Mucosa of gallbladder (tissue), 1 donor: Measurements from ENCODE around the gene NKIRAS2. TPM values are rescaled to one million over a fixed set of nuclear protein-coding genes. Genes with fewer than 3 reads are reported as not detected.
"Not testable (repeated sequence)": the region's sequence is repeated elsewhere in the genome, so short reads cannot be mapped to it uniquely, and the experiment has no call there.

Source experiments
- DNase-seq: peaks from one replicate; pipeline ENCODE4 v3.0.0-alpha.2; 2020; ENCODE audit warnings: low spot score
- total RNA-seq: library from RNA; stranded (reverse); gene quantifications from one replicate; pipeline ENCODE4 v1.2.1, GENCODE V29; 2021
- donor health status: DM: no; HTN: no; CAD: no.

Gene NKIRAS2
- total RNA-seq, 1 donor from 2014 or later = 31.1 TPM

DNA sequence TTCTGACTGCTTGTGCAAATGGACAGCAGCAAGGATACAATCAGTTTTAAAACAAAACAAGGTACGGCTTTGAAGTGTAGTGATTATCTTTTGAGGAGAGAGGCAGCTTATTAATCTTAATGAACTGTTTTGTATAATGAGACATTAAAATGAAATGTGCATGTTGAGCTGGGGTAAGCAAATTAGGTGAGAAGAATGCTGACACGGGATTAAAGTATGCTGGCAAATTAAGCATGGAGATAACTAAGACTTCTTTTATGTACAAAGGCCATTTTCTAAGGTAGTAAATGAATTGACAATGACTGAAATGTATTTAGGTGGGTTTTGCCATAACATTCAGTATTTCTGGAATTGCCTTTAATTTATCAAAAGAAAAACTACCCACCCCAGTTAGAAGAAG, 21.4 kb upstream of the NKIRAS2 start:
- DNase-seq = no peak

DNA sequence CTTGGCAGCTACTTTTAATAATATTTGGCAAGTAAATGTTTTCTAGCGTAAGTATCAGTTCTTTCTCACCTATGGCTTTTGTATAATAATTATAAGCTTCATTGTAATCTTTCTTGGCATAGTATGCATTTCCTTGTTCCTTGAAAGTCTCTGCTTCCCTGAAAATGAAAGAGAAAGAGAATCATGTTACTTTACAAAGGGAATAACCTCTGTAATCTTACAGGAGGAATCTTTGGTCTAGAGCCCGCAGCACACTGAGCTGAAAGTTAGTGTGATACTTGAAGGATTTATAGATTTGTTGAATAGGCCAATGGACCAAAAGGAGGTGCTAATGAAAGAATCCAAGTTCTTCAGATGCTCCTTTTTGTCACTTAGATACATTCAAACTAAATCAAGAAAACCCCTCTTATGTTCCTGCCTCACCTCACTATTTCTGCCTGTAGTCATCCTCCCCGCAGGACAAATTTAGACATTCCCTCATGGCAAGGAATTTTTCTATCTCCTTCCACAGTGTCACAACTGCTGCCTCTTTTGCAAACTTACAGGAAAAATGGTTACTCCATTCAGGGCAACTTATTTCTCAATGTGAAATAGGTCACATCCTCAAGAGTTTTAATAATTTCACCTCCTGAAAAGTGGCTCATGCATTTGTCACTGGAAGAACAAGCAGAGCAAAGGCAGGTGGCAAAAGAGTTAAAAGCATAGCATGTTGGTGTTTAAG, 19.3 kb upstream of the NKIRAS2 start:
- DNase-seq = no peak

DNA sequence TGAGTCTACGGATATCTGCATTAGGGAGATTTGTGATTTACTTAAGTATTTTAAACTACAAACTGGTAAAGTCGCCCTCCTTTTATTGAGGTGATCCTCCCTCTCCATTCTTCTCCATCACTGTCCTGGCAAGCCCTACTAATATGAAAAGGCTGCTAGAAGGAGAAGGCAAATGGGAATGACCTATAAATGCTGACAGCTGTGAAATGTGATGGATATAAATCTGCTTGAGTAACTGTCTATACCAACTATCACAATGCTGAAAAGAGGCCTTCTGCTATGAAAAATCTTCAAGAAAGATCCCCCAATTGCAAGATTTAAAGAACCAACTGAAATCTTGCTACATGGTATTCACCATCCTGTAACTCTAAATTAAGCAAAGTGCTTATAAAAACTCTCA, 18.2 kb upstream of the NKIRAS2 start:
- DNase-seq = no peak

DNA sequence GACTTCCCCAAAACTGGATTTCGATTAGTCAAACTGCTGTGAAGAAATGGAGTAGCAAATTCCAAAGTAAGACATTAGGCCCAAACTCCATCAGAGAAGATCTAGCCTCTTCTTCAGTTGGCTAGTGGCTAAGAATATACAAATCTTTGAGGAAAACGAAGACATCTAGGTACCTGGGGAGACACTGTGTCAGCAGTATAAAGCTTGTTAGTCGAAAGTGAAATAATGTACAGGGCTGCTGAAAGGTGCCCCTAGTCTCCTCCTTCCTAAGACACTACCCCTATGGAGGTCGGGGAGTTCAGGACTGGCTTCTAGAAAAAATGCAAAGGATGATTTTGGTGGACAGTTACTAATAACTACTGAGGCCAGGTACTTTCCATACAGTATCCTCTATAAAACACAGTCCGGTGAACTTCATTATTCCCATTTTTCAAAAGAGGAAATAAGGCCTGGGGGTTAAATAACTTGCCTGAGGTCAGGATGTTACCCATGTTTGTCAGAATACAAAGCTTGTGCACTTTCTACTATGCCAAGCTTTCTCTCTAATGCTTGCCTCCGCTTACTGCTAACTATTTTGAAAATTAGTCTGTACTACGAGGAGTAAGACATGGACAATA, 17.6 kb upstream of the NKIRAS2 start:
- DNase-seq = no peak

DNA sequence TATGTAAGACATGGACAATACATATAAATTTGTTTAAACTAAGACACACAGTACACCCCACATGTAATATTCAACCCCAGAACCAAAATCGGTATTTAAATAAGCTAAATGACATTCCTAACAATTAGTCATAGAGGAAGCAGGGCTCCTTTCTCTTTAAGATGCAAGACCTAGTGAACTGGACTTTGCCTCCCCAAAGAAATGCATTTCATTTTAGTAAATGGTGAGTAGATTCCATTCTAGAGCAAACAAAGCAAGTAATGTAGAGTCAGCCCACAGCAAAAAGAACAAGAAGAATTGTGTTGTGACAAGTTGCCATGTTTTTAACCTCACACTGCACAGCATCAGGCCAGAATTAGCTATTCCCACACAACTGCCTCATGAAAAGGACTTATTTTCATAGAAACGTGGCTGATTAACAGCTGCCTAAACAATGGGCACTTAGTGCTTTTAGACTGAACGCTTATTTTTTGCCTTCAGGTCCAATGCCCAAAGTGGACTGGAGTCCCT, 17.0 kb upstream of the NKIRAS2 start:
- DNase-seq = no peak

- no peak for DNase-seq
Observed at GRCh38 chr17:42005166-42005565, 14.7 kb upstream of the NKIRAS2 start.

DNA sequence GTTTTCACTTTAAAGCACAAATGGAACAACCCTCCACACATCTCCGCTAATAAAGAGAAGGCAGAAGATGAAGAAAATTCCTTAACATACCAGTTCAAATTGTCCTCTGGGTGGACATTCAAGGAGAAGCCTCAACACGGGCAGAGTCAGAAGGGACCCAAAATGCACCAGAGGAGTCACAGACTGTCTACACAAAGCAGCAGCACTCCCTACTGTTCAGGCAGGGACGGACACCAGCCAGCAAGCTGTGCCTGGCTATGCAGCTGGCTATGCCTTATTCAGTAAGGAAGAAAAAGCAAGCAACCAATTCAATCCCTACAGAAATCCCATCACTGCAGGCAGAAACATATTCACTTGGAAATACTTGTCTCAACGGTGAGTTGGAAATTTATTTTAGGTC, 10.7 kb upstream of the NKIRAS2 start:
- no peak for DNase-seq

DNA sequence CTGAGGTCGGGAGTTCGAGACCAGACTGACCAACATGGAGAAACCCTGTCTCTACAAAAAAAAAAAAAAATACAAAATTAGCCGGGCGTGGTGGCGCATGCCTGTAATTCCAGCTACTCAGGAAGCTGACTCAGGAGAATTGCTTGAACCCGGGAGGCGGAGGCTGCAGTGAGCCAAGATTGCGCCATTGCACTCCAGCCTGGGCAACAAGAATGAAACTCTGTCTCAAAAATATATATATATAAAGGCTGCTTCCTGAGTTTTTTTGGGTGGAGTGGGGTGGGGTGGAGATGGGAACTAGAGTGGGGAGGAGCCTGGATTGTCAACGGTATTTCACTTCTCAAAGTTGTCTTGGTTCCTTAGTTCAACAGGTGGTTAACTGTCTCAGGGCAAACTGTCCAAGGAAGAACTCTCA, 9.6 kb upstream of the NKIRAS2 start:
- not testable (repeated sequence) for DNase-seq

- DNase-seq = no peak
Observed at GRCh38 chr17:42010898-42011516, 8.9 kb upstream of the NKIRAS2 start.

GRCh38 chr17:42012363-42012762, 7.5 kb upstream of the NKIRAS2 start:
- DNase-seq = not testable (repeated sequence)

- DNase-seq = not testable (repeated sequence)
Observed at GRCh38 chr17:42013740-42014139, 6.2 kb upstream of the NKIRAS2 start.

- DNase-seq = no peak
Observed at GRCh38 chr17:42016411-42016831, 3.5 kb upstream of the NKIRAS2 start.

DNA sequence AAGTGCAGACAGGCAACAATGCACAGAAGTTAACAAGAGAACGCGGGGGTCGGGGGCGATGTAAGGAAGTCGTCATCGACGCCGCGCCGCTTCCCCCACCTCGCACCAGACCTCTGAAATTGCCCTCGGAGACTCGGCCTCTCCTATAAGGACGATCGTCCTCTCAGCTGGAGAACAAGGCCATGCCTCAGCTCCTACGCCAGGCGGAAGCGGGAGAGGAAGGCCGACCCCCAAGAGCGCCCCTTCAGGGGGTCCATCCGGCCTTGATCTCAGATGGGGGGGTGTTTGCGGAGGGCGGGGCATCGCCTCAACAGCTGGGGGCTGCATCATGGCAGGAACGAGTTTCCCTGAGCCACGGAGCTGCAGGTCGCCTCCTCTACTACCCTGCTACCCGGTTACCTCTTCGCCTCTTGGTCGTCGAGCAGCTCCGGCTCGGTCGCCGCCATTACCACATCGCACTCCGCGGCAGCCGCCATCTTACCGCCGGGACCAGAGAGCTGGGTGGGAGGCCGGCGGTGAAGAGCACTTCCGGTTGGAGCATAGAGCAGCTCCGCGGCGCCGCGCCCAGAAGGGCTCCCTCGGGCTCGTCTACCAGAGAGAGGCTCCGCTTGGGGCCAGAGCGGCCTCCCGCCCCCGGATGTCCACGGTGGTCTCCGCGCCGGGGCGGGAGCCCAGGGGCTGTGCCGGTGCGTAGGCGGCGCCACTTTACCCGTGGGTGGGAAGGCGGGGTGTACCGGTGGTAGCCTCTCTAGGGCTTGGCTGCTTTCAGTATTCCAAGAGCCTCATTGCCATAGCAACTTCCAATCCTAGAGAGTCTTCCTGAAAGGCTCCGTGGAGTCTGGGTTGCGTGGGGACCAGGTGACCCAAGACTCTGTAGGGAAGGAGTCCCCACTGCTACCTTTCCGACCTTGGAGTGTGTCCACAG, 2.7 kb upstream of the NKIRAS2 start, which contains the start of gene DNAJC7:
DNAJC7 (minus strand) TSS at position 499 of the 925 bp plus-strand sequence; CDS start at position 476, 23 bp downstream.
- DNase-seq = peak; percentile 93

GRCh38 chr17:42017866-42018200, 2.1 kb upstream of the NKIRAS2 start:
- DNase-seq = no peak

GRCh38 chr17:42018339-42018738, 1.6 kb upstream of the NKIRAS2 start:
- DNase-seq = no peak

GRCh38 chr17:42018988-42019387, 902 bp upstream of the NKIRAS2 start:
- no peak for DNase-seq

DNA sequence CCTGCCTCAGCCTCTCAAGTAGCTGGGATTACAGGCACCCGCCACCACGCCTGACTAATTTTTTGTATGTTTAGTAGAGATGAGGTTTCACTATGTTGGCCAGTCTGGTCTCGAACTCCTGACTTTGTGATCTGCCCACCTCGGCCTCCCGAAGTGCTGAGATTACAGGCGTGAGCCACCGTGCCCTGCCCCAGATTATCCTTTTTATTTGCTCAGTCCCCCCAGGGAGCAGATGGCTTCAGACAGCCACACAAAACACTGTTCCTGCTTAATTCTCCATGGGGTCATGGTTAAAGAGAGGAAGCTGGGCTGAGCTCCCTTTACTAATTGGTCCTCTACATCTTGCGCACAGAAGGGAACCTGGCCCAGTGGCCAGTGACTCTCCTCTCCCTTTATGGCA, 955 bp downstream of the NKIRAS2 start:
- not testable (repeated sequence) for DNase-seq

DNA sequence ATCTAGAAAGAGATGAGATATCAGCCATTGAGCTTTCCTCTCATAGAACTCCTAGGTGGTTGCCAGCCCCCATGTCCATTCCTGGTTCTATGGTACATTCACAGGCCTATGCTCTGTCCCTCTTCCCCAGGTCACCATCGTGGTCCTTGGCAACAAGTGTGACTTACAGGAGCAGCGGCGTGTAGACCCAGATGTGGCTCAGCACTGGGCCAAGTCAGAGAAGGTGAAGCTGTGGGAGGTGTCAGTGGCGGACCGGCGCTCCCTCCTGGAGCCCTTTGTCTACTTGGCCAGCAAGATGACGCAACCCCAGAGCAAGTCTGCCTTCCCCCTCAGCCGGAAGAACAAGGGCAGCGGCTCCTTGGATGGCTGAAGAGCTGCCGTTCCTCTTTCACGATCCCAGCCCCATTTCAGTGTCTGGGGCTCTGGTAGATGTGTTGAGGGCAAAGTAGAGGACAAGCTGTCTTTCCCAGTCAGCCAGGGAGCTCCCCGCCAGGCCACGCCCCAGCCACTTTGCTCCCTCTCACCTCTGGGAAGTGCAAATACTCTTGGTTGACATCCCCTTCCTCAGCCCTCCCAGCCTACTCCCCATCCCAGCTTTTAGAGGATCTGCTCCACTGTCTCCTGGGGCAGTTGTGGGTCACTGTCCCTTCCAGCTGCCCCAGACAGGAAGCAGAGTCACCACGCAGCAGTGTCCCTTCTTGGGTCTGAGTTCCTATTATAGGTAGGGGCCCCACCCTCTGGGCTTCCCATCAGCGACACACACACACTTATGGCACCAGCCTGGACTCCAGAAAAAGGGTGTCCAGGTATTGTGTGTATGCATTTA, 3.8 kb downstream of the NKIRAS2 start:
- peak; percentile 28 for DNase-seq

DNA sequence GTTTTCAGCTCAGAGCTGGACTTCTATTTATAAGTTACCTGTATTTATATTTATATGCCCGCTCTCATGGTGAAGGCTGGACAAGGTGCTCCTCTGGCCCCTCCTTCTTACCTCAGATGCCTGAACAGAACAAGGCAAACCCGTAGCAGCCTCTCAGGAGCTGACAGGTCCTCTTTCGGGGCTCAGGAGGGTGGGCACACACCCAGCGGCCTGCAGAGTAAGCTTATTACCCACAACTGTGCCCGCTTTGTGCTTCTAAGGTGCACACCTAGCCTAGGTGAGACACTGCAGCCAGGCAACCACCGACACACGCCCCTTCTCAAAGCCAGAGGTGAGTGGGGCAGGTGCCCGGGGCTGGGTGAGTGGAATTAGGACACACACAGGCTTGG, 5.3 kb downstream of the NKIRAS2 start:
- no peak for DNase-seq

DNA sequence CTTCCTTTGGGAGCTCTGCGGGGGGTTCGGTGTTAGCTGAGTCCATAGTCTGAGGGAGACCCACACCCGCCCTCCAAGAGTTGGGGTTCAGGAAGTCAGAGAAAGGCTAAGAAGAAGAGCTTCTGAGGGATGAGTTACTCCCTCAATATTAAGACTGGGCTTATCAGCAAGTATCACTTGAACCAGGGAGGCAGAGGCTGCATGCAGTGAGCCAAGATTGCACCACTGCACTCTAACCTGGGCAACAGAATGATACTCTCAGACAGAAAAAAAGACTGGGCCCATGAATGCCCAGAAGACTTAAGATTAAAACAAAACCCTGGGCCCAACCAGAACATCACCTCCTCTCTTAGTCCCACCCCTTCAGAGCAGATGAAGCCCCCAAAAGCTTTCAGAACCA, 6.0 kb downstream of the NKIRAS2 start:
- DNase-seq = no peak
